Measurements from ENCODE around the gene HAGHL.

HAGHL gene

GRCh38 chr16:726438-727290 lies at the start of gene HAGHL, which contains the start of gene CCDC78:
Gene HAGHL (plus strand): TSS chr16:727106. CDS start chr16:727510, 404 bp downstream.
Gene CCDC78 (minus strand): TSS chr16:726443. CDS start chr16:726367, 76 bp downstream.
- DNase-seq, result peak; percentile 83

GRCh38 chr16:677316-678190 lies 49.4 kb upstream of the HAGHL start:
- no peak for DNase-seq

- DNase-seq, result no peak
These were observed 48.6 kb upstream of the HAGHL start for GRCh38 chr16:678209-678857.

- DNase-seq, result peak; percentile 78
These were observed 47.8 kb upstream of the HAGHL start for GRCh38 chr16:678858-679813.

- peak; percentile 94 for DNase-seq
These were observed 46.9 kb upstream of the HAGHL start, which contains the start of gene STUB1 for GRCh38 chr16:679814-680624. Gene STUB1 (plus strand): TSS chr16:680410. CDS start chr16:680526, 116 bp downstream.

- no peak for DNase-seq
These were observed 46.3 kb upstream of the HAGHL start for GRCh38 chr16:680625-680945.

- DNase-seq, result peak; percentile 47
These were observed 45.8 kb upstream of the HAGHL start for GRCh38 chr16:680967-681745.

- DNase-seq, result no peak
These were observed 45.0 kb upstream of the HAGHL start for GRCh38 chr16:681746-682427.

- no peak for DNase-seq
These were observed 44.2 kb upstream of the HAGHL start for GRCh38 chr16:682493-683395.

- DNase-seq, result peak; percentile 45
These were observed 43.4 kb upstream of the HAGHL start for GRCh38 chr16:683396-684070.

GRCh38 chr16:684071-684794 lies 42.7 kb upstream of the HAGHL start, which contains the start of gene JMJD8:
Gene JMJD8 (minus strand): TSS chr16:684334. CDS start chr16:684319, 15 bp downstream.
- DNase-seq, result peak; percentile 98

- no peak for DNase-seq
These were observed 41.8 kb upstream of the HAGHL start for GRCh38 chr16:684961-685696.

GRCh38 chr16:685967-686366 lies 40.9 kb upstream of the HAGHL start:
- no peak for DNase-seq

GRCh38 chr16:686459-687260 lies 40.2 kb upstream of the HAGHL start:
- DNase-seq, result no peak

- DNase-seq, result no peak
These were observed 39.4 kb upstream of the HAGHL start for GRCh38 chr16:687499-687898.

All from stimulated activated CD8-positive, alpha-beta memory T cell treated with anti-CD3 and anti-CD28 coated beads, Interleukin-4, amount 100 ng/mL, for 48 hours (primary cell).